Neural cell (in vitro differentiated cells): Measurements from ENCODE around the gene ERCC6L. TPM values are rescaled to one million over a fixed set of nuclear protein-coding genes. Genes with fewer than 3 reads are reported as not detected.

Source experiments
- H2AFZ ChIP-seq: fragments of 200-600, 300-800 bp; sonication (generic), shearing (Covaris generic); 2 replicates; pipeline ENCODE4 v1.6.0; 2014; ENCODE audit warnings: low read depth, mild to moderate bottlenecking, antibody characterized with exemption, low read length, moderate library complexity
- H3F3A ChIP-seq: fragments of 200-600 bp; shearing (Covaris generic); 2 replicates; pipeline ENCODE4 v1.6.1; 2016; ENCODE audit warnings: mild to moderate bottlenecking, moderate library complexity, mixed read lengths, antibody characterized with exemption, low read length; ENCODE audit not compliant: insufficient read depth, poor library complexity, severe bottlenecking
- H3K27ac ChIP-seq: fragments of 200-600, 300-800 bp; sonication (generic), shearing (Covaris generic); 2 replicates; pipeline ENCODE4 v1.5.1; 2014; ENCODE audit warnings: mild to moderate bottlenecking, low read length, moderate library complexity
- H3K27me3 ChIP-seq: fragments of 300-800, 200-600 bp; sonication (generic), shearing (Covaris generic); 2 replicates; pipeline ENCODE4 v1.6.0; 2014; ENCODE audit warnings: mild to moderate bottlenecking, low read depth, low read length, moderate library complexity; ENCODE audit not compliant: insufficient read depth
- H3K36me3 ChIP-seq: fragments of 300-800, 200-600 bp; sonication (generic), shearing (Covaris generic); 2 replicates; pipeline ENCODE4 v1.5.1; 2014; ENCODE audit warnings: mild to moderate bottlenecking, antibody characterized with exemption, low read length, moderate library complexity; ENCODE audit not compliant: insufficient read depth
- H3K4me2 ChIP-seq: fragments of 300-800, 200-600 bp; sonication (generic), shearing (Covaris generic); 2 replicates; pipeline ENCODE4 v1.6.0; 2014; ENCODE audit warnings: mild to moderate bottlenecking, low read length
- H3K4me3 ChIP-seq: fragments of 300-800, 200-600 bp; sonication (generic), shearing (Covaris generic); 2 replicates; pipeline ENCODE4 v1.5.1; 2014; ENCODE audit warnings: mild to moderate bottlenecking, low read length, moderate library complexity
- H3K79me2 ChIP-seq: fragments of 200-600 bp; shearing (Covaris generic); replicated peaks from 2 replicates; pipeline ENCODE4 v1.6.0; 2014; ENCODE audit warnings: mild to moderate bottlenecking, low read length, moderate library complexity; ENCODE audit not compliant: insufficient read depth
- H3K9ac ChIP-seq: fragments of 300-800, 200-600 bp; sonication (generic), shearing (Covaris generic); 2 replicates; pipeline ENCODE4 v1.6.1; 2016; ENCODE audit warnings: mild to moderate bottlenecking, low read length, mixed read lengths
- H3K9me2 ChIP-seq: fragments of 200-600 bp; shearing (Covaris generic); 2 replicates; pipeline ENCODE4 v1.6.1; 2016; ENCODE audit warnings: mild to moderate bottlenecking, low read length, mixed read lengths; ENCODE audit not compliant: insufficient read depth
- H3K9me3 ChIP-seq: fragments of 200-600, 300-800 bp; sonication (generic), shearing (Covaris generic); 2 replicates; pipeline ENCODE4 v1.6.1; 2016; ENCODE audit warnings: mild to moderate bottlenecking, mixed run types, low read length, moderate library complexity, mixed read lengths
- H4K20me1 ChIP-seq: fragments of 200-600 bp; shearing (Covaris generic); 2 replicates; pipeline ENCODE4 v1.6.1; 2016; ENCODE audit warnings: mild to moderate bottlenecking, mixed run types; ENCODE audit not compliant: insufficient read depth
- EP300 ChIP-seq: fragments of 450-650 bp; conservative IDR thresholded peaks from 2 replicates; pipeline ENCODE4 v1.6.1; 2014; ENCODE audit warnings: antibody characterized with exemption, mild to moderate bottlenecking, moderate library complexity; ENCODE audit not compliant: poor library complexity, severe bottlenecking
- EZH2 ChIP-seq: fragments of 200-600, 300-800 bp; shearing (Covaris generic), sonication (generic); IDR thresholded peaks from 2 replicates; pipeline ENCODE4 v1.6.1; 2014; ENCODE audit warnings: antibody characterized with exemption, low read length, borderline replicate concordance, mild to moderate bottlenecking; ENCODE audit not compliant: insufficient read depth, poor library complexity, severe bottlenecking
- MXI1 ChIP-seq: fragments of 450-650 bp; conservative IDR thresholded peaks from 2 replicates; pipeline ENCODE4 v1.6.1; 2014; ENCODE audit warnings: antibody characterized with exemption, mild to moderate bottlenecking; ENCODE audit not compliant: poor library complexity, severe bottlenecking
- POLR2AphosphoS5 ChIP-seq: IDR thresholded peaks from 2 replicates; pipeline ENCODE4 v1.6.1; 2012
- RAD21 ChIP-seq: fragments of 450-650 bp; conservative IDR thresholded peaks from 2 replicates; pipeline ENCODE4 v1.6.1; 2014; ENCODE audit warnings: antibody characterized with exemption, mild to moderate bottlenecking, moderate library complexity
- REST ChIP-seq: IDR thresholded peaks from 2 replicates; pipeline ENCODE4 v1.6.1; 2012; ENCODE audit warnings: borderline replicate concordance
- SMC3 ChIP-seq: fragments of 450-650 bp; conservative IDR thresholded peaks from 2 replicates; pipeline ENCODE4 v1.6.1; 2014; ENCODE audit warnings: antibody characterized with exemption, mild to moderate bottlenecking, moderate library complexity; ENCODE audit not compliant: poor library complexity
- TAF1 ChIP-seq: IDR thresholded peaks from 2 replicates; pipeline ENCODE4 v1.6.1; 2012; ENCODE audit warnings: low read depth
- polyA plus RNA-seq: library from polyadenylated mRNA; depleted of rRNA; stranded (reverse); fragments of >200 nt; gene quantifications from 2 replicates; pipeline ENCODE4 v1.2.3, GENCODE V29; 2014
- TF ChIP-seq, protein P1 (sequence below): fragments of 450-650 bp; IDR thresholded peaks from 2 replicates; pipeline ENCODE4 v1.5.1; 2014; ENCODE audit warnings: antibody characterized with exemption, mild to moderate bottlenecking, moderate library complexity; ENCODE audit not compliant: poor library complexity, severe bottlenecking

The ERCC6L gene
- polyA plus RNA-seq, 1 donor from 2014 or later = 0.28 TPM

DNA sequence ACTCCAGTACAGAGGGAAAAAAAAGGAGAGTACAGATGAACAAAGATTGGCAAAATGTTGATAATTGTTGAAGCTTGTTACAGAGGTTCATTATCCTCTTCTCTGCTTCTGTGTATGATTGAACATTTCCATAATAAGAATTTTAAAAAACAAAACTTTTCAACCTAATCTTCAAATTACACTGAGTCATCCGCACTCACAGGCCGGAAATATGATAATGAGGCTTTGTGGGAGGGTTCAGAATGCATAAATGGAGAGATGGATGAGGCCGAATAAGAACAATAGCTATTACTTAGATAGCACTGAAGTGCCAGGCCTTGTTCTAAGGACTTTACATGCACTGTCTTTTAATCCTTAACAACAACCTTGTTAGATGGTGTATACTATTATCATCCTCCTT, 4.6 kb upstream of the ERCC6L start:
- no peak overlapping the region for H2AFZ ChIP-seq
- no peaks in the 10 kb centered on the region for H4K20me1 ChIP-seq
- no peaks in the 10 kb centered on the region for H3K36me3 ChIP-seq
- no peaks in the 10 kb centered on the region for H3K27me3 ChIP-seq
- no peak overlapping the region for H3K9ac ChIP-seq
- no peaks in the 10 kb centered on the region for H3K79me2 ChIP-seq
- no peak overlapping the region for H3K4me3 ChIP-seq
- no peak overlapping the region for H3K27ac ChIP-seq
- no peaks in the 10 kb centered on the region for H3K9me2 ChIP-seq
- H3F3A ChIP-seq = no peaks in the 10 kb centered on the region
- no peak overlapping the region for H3K4me2 ChIP-seq
- no peaks in the 10 kb centered on the region for H3K9me3 ChIP-seq
- TF ChIP-seq MXI1 (no peak), POLR2AphosphoS5 (no peak), SMC3 (no peak), RAD21 (no peak), EP300 (no peak)

DNA sequence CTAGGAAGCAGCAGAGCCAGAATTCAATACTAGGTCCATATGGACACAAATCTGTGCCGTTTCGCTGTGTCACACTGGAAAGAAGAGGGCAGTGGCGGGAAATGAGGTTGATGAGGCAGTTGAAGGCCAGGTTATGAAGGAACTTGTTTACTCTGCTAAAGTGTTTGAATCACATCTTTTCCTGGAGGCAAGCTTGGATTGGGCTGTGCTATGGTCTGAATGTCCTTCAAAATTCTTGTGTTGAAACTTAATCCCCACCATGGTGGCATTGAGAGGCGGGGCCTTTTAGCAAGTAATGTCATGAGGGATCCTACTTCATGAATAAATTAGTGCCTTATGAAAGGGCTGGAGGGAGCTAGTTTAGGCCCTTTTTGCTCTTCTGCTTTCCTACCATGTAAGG, 2.1 kb upstream of the ERCC6L start:
- H3K9me3 ChIP-seq = no peaks in the 10 kb centered on the region
- no peak overlapping the region for H3K4me2 ChIP-seq
- H4K20me1 ChIP-seq = no peaks in the 10 kb centered on the region
- no peaks in the 10 kb centered on the region for H3K36me3 ChIP-seq
- no peaks in the 10 kb centered on the region for H3K9me2 ChIP-seq
- TF ChIP-seq TAF1 (no peak), SMC3 (no peak), EZH2 (no peak), POLR2AphosphoS5 (no peak), EP300 (no peak), RAD21 (no peak), MXI1 (no peak), REST (no peak)
- TF ChIP-seq, protein P1, sequence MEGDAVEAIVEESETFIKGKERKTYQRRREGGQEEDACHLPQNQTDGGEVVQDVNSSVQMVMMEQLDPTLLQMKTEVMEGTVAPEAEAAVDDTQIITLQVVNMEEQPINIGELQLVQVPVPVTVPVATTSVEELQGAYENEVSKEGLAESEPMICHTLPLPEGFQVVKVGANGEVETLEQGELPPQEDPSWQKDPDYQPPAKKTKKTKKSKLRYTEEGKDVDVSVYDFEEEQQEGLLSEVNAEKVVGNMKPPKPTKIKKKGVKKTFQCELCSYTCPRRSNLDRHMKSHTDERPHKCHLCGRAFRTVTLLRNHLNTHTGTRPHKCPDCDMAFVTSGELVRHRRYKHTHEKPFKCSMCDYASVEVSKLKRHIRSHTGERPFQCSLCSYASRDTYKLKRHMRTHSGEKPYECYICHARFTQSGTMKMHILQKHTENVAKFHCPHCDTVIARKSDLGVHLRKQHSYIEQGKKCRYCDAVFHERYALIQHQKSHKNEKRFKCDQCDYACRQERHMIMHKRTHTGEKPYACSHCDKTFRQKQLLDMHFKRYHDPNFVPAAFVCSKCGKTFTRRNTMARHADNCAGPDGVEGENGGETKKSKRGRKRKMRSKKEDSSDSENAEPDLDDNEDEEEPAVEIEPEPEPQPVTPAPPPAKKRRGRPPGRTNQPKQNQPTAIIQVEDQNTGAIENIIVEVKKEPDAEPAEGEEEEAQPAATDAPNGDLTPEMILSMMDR = no peak
- H3K79me2 ChIP-seq = no peaks in the 10 kb centered on the region
- no peak overlapping the region for H3K4me3 ChIP-seq
- no peak overlapping the region for H3K9ac ChIP-seq
- no peaks in the 10 kb centered on the region for H3K27me3 ChIP-seq
- H3K27ac ChIP-seq = no peak overlapping the region
- no peak overlapping the region for H2AFZ ChIP-seq
- no peaks in the 10 kb centered on the region for H3F3A ChIP-seq
